ENCODE measurements around the gene CAT.

GRCh38 chr11:34507610-34508009, 68.9 kb downstream of the CAT start:
- TF ChIP-seq CTCF (IDR thresholded peaks at IDR 0.05; ENCODE audit: insufficient read depth, low read length): no peak
- TF ChIP-seq REST (IDR thresholded peaks at IDR 0.05; ENCODE audit: insufficient replicate concordance, low read depth): no peak
- TF ChIP-seq POLR2AphosphoS5 (IDR thresholded peaks at IDR 0.05; ENCODE audit: low read depth): no peak
- TF ChIP-seq SPI1 (IDR thresholded peaks at IDR 0.05; ENCODE audit: borderline replicate concordance, low read depth): no peak
